ENCODE results near the gene PSMC3IP.
"Not testable (repeated sequence)": the region's sequence is repeated elsewhere in the genome, so short reads cannot be mapped to it uniquely, and the experiment has no call there.

Gene PSMC3IP, protein sequence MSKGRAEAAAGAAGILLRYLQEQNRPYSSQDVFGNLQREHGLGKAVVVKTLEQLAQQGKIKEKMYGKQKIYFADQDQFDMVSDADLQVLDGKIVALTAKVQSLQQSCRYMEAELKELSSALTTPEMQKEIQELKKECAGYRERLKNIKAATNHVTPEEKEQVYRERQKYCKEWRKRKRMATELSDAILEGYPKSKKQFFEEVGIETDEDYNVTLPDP

DNA sequence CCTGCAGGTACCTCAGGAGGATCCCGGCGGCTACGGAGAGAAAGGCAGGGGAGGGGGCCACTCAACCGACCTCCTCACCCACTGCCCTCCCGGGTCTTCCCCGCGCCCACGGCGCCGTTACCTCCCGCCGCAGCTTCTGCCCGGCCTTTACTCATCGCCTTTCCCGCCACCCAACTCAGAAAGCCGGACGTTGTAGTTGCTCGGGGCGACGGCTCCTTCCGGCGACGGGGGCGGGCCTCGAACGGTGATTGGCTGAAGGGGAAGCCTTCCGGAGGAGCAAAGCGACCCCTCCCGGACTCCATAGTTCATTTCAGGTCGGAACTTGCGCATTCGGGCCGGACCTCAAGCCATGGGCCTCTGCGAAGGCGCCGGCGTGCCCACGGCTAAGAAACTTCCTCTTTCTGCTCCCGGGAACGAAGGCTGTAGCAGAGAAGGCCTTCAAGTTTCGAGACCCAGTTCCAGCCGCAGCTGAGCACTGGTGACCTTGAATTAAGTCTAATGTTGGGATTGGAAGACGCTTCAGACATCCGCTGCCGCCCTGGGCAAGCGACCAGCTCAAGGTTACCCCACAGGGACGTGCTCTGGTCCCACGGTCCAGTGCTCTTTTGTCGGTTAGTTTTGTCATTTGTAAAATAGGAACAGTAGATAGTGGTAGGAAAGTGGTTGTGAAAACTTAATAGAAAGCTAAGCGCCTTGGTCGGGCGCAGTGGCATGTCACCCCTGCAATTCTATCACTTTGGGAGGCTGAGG, at the start of gene PSMC3IP:
PSMC3IP (minus strand) TSS at position 198 of the 750 bp plus-strand sequence; CDS start at position 155, 43 bp downstream.
- peak within 1 kb of the TSS; percentile 96 for H3K27ac ChIP-seq
- peaks cover 33 to 49% of the 10 kb centered on the region in 2 experiments for H3K4me1 ChIP-seq (ENCODE audit: control insufficient read depth in 1 of 2, insufficient read depth in 1 of 2, low read depth in 1 of 2, low read length in 1 of 2)
- TF ChIP-seq, protein P1, sequence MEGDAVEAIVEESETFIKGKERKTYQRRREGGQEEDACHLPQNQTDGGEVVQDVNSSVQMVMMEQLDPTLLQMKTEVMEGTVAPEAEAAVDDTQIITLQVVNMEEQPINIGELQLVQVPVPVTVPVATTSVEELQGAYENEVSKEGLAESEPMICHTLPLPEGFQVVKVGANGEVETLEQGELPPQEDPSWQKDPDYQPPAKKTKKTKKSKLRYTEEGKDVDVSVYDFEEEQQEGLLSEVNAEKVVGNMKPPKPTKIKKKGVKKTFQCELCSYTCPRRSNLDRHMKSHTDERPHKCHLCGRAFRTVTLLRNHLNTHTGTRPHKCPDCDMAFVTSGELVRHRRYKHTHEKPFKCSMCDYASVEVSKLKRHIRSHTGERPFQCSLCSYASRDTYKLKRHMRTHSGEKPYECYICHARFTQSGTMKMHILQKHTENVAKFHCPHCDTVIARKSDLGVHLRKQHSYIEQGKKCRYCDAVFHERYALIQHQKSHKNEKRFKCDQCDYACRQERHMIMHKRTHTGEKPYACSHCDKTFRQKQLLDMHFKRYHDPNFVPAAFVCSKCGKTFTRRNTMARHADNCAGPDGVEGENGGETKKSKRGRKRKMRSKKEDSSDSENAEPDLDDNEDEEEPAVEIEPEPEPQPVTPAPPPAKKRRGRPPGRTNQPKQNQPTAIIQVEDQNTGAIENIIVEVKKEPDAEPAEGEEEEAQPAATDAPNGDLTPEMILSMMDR (IDR thresholded peaks at IDR 0.05) = peak; percentile 75
- H3K9me3 ChIP-seq = no peaks in the 10 kb centered on the region
- no peaks in the 10 kb centered on the region for H3K27me3 ChIP-seq
- H3K4me3 ChIP-seq (ENCODE audit: low read depth in 1 of 2, low read length in 1 of 2) = peak within 1 kb of the TSS; percentile 70 to 74
- peaks cover 66% of the 10 kb centered on the region for H3K36me3 ChIP-seq

DNA sequence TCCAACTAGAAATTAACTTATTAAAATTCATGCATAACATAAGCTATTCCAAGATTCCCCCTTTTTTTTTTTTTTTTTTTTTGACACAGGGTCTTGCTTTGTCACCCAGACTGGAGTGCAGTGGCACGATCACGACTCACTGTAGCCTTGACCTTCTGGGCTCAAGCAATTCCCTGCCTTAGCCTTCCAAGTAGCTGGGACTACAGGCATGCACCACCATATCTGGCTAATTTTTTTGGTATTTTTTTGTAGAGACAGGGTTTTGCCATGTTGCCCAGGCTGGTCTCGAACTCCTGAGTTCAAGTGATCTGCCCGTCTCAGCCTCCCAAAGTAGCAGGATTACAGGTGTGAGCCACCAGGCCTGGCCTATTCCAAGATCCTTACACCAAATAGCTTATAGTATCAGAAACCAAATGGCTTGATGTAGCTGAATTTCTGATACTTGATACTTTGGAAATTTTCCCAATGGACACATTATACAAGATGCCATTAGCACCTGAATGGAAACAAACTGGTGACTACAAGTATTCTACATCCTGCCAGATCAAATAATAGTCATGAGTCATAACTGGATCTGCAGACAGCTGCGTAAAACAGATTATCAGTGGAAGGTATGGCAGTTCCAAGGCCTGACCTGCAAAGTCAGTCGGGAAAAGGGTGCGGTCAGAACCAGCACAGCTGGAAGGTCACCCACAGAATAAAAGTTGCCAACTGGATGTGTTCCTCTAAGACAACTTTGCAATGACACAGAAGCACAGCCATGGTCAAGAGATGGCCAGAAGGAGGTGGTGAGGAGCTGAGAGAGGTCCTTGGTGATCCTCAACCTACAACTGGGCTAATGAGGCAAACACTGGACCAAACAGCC, 46.4 kb upstream of the PSMC3IP start:
- Histone ChIP-seq H3K9me3 (no peaks in the 10 kb centered on the region), H3K4me3 (ENCODE audit: low read depth in 1 of 2, low read length in 1 of 2) (no peak overlapping the region), H3K27me3 (no peaks in the 10 kb centered on the region), H3K4me1 (ENCODE audit: control insufficient read depth in 1 of 2, insufficient read depth in 1 of 2, low read depth in 1 of 2, low read length in 1 of 2) (peaks cover 4 to 11% of the 10 kb centered on the region in 2 experiments), H3K36me3 (no peaks in the 10 kb centered on the region), H3K27ac (no peak overlapping the region)
- TF ChIP-seq, protein P1 (IDR thresholded peaks at IDR 0.05) = no peak

DNA sequence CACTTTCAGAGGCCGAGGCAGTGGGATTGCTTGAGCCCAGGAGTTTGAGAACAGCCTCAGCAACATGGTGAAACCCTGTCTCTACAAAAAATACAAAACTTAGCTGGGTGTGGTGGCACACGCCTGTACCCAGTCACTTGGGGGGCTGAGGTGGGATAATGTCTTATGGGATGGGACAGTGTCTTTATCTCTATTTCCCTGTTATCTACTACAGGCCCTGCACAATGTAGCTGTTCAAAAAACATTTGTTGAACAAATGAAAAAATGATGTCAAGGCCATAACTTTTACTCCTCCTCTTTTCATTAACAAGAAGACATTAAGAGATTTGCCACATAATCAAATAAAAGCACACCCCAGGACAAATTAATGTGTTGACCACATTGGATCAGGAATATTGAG, 45.7 kb upstream of the PSMC3IP start:
- H3K9me3 ChIP-seq = no peaks in the 10 kb centered on the region
- peaks cover 0 to 4% of the 10 kb centered on the region in 2 experiments for H3K4me1 ChIP-seq (ENCODE audit: control insufficient read depth in 1 of 2, insufficient read depth in 1 of 2, low read depth in 1 of 2, low read length in 1 of 2)
- TF ChIP-seq, protein P1 (IDR thresholded peaks at IDR 0.05) = no peak
- no peaks in the 10 kb centered on the region for H3K36me3 ChIP-seq
- H3K27ac ChIP-seq = no peak overlapping the region
- H3K27me3 ChIP-seq = no peaks in the 10 kb centered on the region
- no peak overlapping the region for H3K4me3 ChIP-seq (ENCODE audit: low read depth in 1 of 2, low read length in 1 of 2)

DNA sequence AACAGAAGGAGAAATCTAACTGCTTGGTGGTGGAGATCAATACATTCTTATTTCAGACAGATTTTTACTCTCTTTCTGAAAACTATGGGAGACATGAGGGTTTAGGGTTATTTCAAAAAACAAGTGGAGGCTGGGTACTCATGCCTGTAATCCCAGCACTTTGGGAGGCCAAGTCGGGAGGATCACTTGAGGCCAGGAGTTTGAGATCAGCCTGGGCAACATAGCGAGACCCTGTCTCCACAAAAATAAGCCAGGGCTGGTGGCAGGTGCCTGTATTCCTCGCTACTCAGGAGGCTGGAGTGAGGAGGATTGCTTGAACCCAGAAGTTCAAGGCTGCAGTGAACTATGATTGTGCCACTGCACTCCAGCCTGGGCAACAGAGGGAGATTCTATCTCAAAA, 44.5 kb upstream of the PSMC3IP start:
- H3K4me3 ChIP-seq (ENCODE audit: low read depth in 1 of 2, low read length in 1 of 2); H3K27ac ChIP-seq; H3K4me1 ChIP-seq (ENCODE audit: control insufficient read depth in 1 of 2, insufficient read depth in 1 of 2, low read depth in 1 of 2, low read length in 1 of 2); H3K9me3 ChIP-seq; H3K36me3 ChIP-seq; H3K27me3 ChIP-seq: not testable (repeated sequence)

DNA sequence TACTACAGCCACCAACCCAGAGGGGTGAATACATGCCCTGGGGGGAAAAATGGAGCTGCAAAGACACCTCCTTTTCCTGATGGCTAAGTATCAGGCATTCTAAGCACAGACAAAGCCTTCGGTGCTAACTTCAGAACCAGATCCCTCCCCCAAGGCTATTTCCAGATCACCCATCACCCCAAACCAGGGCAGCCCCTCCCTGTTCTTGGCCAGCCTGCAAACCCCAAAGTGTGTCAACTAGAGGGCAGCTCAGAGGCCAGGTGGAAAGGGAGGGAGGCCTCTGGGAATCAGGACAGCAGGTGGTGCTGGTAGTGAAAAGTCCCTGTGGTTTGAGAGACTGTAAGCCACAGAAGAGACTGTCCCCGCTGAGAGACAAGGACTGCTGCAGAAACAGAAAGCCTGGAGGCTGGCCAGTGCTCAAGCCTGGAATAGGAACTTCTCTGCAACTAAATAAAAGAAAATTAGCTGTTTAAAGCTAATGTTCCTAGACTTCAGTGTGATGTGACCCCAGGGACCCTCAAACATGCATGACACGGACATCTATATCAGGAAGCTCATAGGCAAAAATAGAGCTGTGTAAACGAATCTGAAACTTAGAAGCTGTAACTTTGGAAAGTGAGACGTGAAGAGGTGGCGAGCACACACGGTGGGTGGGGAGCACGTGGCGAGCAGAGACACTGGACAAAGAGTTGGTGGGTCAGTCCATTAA, 41.1 kb upstream of the PSMC3IP start:
- TF ChIP-seq, protein P1 (IDR thresholded peaks at IDR 0.05) = no peak
- H3K27ac ChIP-seq = no peak overlapping the region
- H3K36me3 ChIP-seq = peaks cover 20% of the 10 kb centered on the region
- no peaks in the 10 kb centered on the region for H3K4me1 ChIP-seq (ENCODE audit: control insufficient read depth in 1 of 2, insufficient read depth in 1 of 2, low read depth in 1 of 2, low read length in 1 of 2)
- no peaks in the 10 kb centered on the region for H3K9me3 ChIP-seq
- no peak overlapping the region for H3K4me3 ChIP-seq (ENCODE audit: low read depth in 1 of 2, low read length in 1 of 2)
- no peaks in the 10 kb centered on the region for H3K27me3 ChIP-seq
